ENCODE measurements around the gene ADRA2C.

The ADRA2C gene

GRCh38 chr4:3732076-3733028 lies 33.8 kb upstream of the ADRA2C start:
- Histone ChIP-seq H3K9ac (no peak overlapping the region), H3K4me1 (no peaks in the 10 kb centered on the region), H3K27me3 (ENCODE audit: control insufficient read depth, insufficient read depth, low read length) (peaks cover 3% of the 10 kb centered on the region), H2AFZ (no peak overlapping the region), H3K4me2 (ENCODE audit: low read length) (no peak overlapping the region), H3K79me2 (no peaks in the 10 kb centered on the region), H3K9me3 (ENCODE audit: control insufficient read depth, low read length) (no peaks in the 10 kb centered on the region), H3K36me3 (ENCODE audit: control insufficient read depth, insufficient read depth, low read length) (no peaks in the 10 kb centered on the region), H3K4me3 (ENCODE audit: low read depth, low read length) (no peak overlapping the region), H3K27ac (no peak overlapping the region)
- TF ChIP-seq CTCF (IDR thresholded peaks at IDR 0.05), result no peak

GRCh38 chr4:3733195-3733594 lies 33.0 kb upstream of the ADRA2C start:
- no peaks in the 10 kb centered on the region for H3K36me3 ChIP-seq (ENCODE audit: control insufficient read depth, insufficient read depth, low read length)
- H3K27me3 ChIP-seq (ENCODE audit: control insufficient read depth, insufficient read depth, low read length), result peaks cover 3% of the 10 kb centered on the region
- no peaks in the 10 kb centered on the region for H3K79me2 ChIP-seq
- no peak overlapping the region for H3K27ac ChIP-seq
- no peak overlapping the region for H3K4me3 ChIP-seq (ENCODE audit: low read depth, low read length)
- H3K9me3 ChIP-seq (ENCODE audit: control insufficient read depth, low read length), result no peaks in the 10 kb centered on the region
- H3K9ac ChIP-seq, result no peak overlapping the region
- H3K4me1 ChIP-seq, result no peaks in the 10 kb centered on the region
- no peak overlapping the region for H3K4me2 ChIP-seq (ENCODE audit: low read length)
- H2AFZ ChIP-seq, result no peak overlapping the region
- no peak for TF ChIP-seq CTCF (IDR thresholded peaks at IDR 0.05)

GRCh38 chr4:3735196-3735595 lies 31.0 kb upstream of the ADRA2C start:
- H3K27me3 ChIP-seq (ENCODE audit: control insufficient read depth, insufficient read depth, low read length), result no peaks in the 10 kb centered on the region
- no peak for TF ChIP-seq CTCF (IDR thresholded peaks at IDR 0.05)
- H3K9me3 ChIP-seq (ENCODE audit: control insufficient read depth, low read length), result no peaks in the 10 kb centered on the region
- H3K9ac ChIP-seq, result no peak overlapping the region
- H3K4me3 ChIP-seq (ENCODE audit: low read depth, low read length), result no peak overlapping the region
- no peaks in the 10 kb centered on the region for H3K79me2 ChIP-seq
- no peak overlapping the region for H3K4me2 ChIP-seq (ENCODE audit: low read length)
- H2AFZ ChIP-seq, result no peak overlapping the region
- no peak overlapping the region for H3K27ac ChIP-seq
- H3K4me1 ChIP-seq, result no peaks in the 10 kb centered on the region
- H3K36me3 ChIP-seq (ENCODE audit: control insufficient read depth, insufficient read depth, low read length), result no peaks in the 10 kb centered on the region

GRCh38 chr4:3736290-3736689 lies 29.9 kb upstream of the ADRA2C start:
- Histone ChIP-seq H3K4me3 (ENCODE audit: low read depth, low read length) (no peak overlapping the region), H3K4me1 (no peaks in the 10 kb centered on the region), H3K36me3 (ENCODE audit: control insufficient read depth, insufficient read depth, low read length) (no peaks in the 10 kb centered on the region), H3K4me2 (ENCODE audit: low read length) (no peak overlapping the region), H3K79me2 (no peaks in the 10 kb centered on the region), H2AFZ (no peak overlapping the region), H3K9ac (no peak overlapping the region), H3K27ac (no peak overlapping the region), H3K27me3 (ENCODE audit: control insufficient read depth, insufficient read depth, low read length) (no peaks in the 10 kb centered on the region), H3K9me3 (ENCODE audit: control insufficient read depth, low read length) (no peaks in the 10 kb centered on the region)
- TF ChIP-seq CTCF (IDR thresholded peaks at IDR 0.05), result no peak

GRCh38 chr4:3736806-3737205 lies 29.4 kb upstream of the ADRA2C start:
- Histone ChIP-seq H3K9ac (no peak overlapping the region), H2AFZ (no peak overlapping the region), H3K79me2 (no peaks in the 10 kb centered on the region), H3K27me3 (ENCODE audit: control insufficient read depth, insufficient read depth, low read length) (no peaks in the 10 kb centered on the region), H3K4me2 (ENCODE audit: low read length) (no peak overlapping the region), H3K9me3 (ENCODE audit: control insufficient read depth, low read length) (no peaks in the 10 kb centered on the region), H3K27ac (no peak overlapping the region), H3K36me3 (ENCODE audit: control insufficient read depth, insufficient read depth, low read length) (no peaks in the 10 kb centered on the region), H3K4me3 (ENCODE audit: low read depth, low read length) (no peak overlapping the region), H3K4me1 (no peaks in the 10 kb centered on the region)
- TF ChIP-seq CTCF (IDR thresholded peaks at IDR 0.05), result no peak

All from parathyroid adenoma (tissue), 2 donors.